ENCODE results near the gene GALR1.

GALR1 gene

DNA sequence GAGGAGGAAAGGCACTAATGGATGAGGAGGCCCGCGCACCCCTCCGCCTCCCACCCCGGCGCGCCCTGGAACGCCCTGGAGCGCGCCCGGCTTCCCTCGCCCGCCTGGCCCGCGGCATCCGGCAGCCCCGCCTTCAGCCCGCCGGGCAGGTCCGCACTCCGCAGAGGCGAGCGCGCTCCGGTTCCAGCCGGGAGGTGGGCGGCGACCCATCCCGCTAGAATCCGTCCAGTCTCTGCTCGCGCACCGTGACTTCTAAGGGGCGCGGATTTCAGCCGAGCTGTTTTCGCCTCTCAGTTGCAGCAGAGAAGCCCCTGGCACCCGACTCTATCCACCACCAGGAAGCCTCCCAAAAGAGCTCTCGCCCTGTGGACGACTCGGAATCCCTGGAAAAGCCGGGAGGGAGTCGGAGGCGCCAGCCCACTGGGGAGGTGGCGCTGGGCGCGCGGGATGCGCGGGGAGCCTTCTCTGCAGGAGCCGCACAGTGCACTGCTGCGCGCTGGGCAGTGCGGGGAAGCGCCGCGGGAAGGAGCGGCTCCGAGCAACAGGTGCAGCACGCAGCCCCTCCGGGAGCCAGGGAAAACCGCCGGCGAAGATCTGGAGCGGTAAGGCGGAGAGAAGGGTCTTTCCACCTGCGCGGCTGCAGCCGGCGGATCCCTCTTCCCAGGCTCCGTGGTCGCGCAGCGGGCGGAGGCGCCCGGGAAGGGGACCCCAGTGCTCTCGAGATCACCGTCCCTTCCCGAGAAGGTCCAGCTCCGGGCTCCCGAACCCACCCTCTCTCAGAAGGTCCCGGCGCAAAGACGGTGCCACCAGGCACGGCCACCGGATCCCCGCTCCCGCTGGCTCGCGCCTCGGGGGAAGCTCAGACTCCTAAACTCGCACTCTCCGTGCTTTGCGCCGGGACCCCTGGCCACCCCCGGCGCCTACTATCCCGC, at the start of gene GALR1:
GALR1 (plus strand) TSS at position 280 of the 932 bp plus-strand sequence. CDS start 701 bp downstream, outside the sequence.
- H3K27me3 Mint-ChIP-seq = peaks cover 64% of the 10 kb centered on the region

GRCh38 chr18:77201506-77201905, 48.1 kb upstream of the GALR1 start:
- Mint-ChIP-seq H3K36me3 (ENCODE audit: low read depth) (no peaks in the 10 kb centered on the region), H3K4me1 (ENCODE audit: low read depth) (peaks cover 19% of the 10 kb centered on the region), H3K27me3 (no peaks in the 10 kb centered on the region), H3K4me3 (no peak overlapping the region), H3K27ac (peak overlapping the region; percentile 26), H3K9me3 (no peaks in the 10 kb centered on the region)

More for the DNA sequence above, at the start of gene GALR1:
- peaks cover 3% of the 10 kb centered on the region for H3K36me3 Mint-ChIP-seq (ENCODE audit: low read depth)
- peaks cover 9% of the 10 kb centered on the region for H3K9me3 Mint-ChIP-seq
- H3K4me3 Mint-ChIP-seq = peak within 1 kb of the TSS; percentile 63
- peaks cover 14% of the 10 kb centered on the region for H3K4me1 Mint-ChIP-seq (ENCODE audit: low read depth)
- no peak within 1 kb of the TSS for H3K27ac Mint-ChIP-seq

- Mint-ChIP-seq H3K36me3 (ENCODE audit: low read depth) (no peaks in the 10 kb centered on the region), H3K4me1 (ENCODE audit: low read depth) (peaks cover 22% of the 10 kb centered on the region), H3K4me3 (no peak overlapping the region), H3K27me3 (no peaks in the 10 kb centered on the region), H3K9me3 (no peaks in the 10 kb centered on the region), H3K27ac (no peak overlapping the region)
Observed at GRCh38 chr18:77202329-77202728, 47.3 kb upstream of the GALR1 start.

DNA sequence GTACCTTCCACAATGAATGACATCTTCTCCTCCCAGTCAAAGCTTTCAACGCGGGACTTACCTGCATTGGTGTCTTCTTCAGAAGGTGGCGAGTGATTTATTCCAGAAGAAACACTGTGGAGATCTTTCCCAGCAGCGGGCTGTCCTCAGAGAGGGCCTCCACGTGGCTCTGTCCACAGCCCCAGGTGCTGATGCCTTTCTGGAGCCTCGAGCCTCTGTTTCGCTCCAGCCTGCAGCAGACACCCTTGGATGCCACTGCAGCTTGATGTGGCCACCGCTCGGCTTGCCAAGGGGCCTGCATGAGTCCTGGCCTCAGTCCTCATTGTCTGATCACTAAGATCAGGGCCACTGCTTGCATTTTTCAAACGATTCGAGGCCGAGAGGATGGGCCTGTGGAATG, 46.6 kb upstream of the GALR1 start:
- Mint-ChIP-seq H3K4me1 (ENCODE audit: low read depth) (peaks cover 30% of the 10 kb centered on the region), H3K27ac (no peak overlapping the region), H3K4me3 (no peak overlapping the region), H3K36me3 (ENCODE audit: low read depth) (no peaks in the 10 kb centered on the region), H3K27me3 (no peaks in the 10 kb centered on the region), H3K9me3 (no peaks in the 10 kb centered on the region)

- peaks cover 37% of the 10 kb centered on the region for H3K4me1 Mint-ChIP-seq (ENCODE audit: low read depth)
- no peak overlapping the region for H3K27ac Mint-ChIP-seq
- no peak overlapping the region for H3K4me3 Mint-ChIP-seq
- no peaks in the 10 kb centered on the region for H3K27me3 Mint-ChIP-seq
- H3K36me3 Mint-ChIP-seq (ENCODE audit: low read depth) = no peaks in the 10 kb centered on the region
- no peaks in the 10 kb centered on the region for H3K9me3 Mint-ChIP-seq
Observed at GRCh38 chr18:77203851-77204250, 45.8 kb upstream of the GALR1 start.

- H3K27me3 Mint-ChIP-seq = no peaks in the 10 kb centered on the region
- no peak overlapping the region for H3K27ac Mint-ChIP-seq
- peaks cover 37% of the 10 kb centered on the region for H3K4me1 Mint-ChIP-seq (ENCODE audit: low read depth)
- H3K4me3 Mint-ChIP-seq = no peak overlapping the region
- no peaks in the 10 kb centered on the region for H3K36me3 Mint-ChIP-seq (ENCODE audit: low read depth)
- no peaks in the 10 kb centered on the region for H3K9me3 Mint-ChIP-seq
Observed at GRCh38 chr18:77205769-77206168, 43.9 kb upstream of the GALR1 start.

DNA sequence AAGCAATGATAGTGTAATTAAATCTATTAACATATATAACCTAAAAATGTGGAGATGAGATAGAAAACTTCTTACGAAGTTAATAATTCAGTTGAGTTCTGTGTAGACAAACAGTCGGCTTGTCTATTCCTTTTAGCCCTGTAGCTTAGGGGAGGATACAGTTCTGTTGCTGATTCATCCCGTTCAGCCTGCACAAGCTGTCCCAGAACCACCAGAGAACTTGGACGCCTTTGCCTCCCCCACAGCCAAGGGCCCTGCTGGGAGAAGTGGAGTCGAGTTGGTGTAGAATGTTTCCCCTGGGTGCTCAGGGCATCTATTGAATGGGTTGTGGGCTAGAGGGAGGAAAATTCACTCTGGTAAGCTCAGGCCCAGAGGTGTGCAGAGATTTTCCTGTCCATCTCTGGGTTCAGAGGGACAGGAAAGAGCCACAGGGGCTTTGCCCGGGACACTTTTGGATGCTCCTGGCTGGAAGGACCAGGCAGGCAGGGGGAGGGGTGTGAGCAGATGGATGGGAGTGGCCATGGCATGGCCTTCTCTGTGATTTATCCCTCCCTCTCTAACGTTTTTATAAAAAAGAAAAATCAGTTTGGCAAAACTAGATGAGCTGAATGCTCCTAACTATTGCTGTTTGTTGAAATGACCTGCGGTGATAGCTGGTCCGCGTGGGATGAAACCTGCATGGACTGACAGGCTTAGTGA, 42.8 kb upstream of the GALR1 start:
- no peaks in the 10 kb centered on the region for H3K9me3 Mint-ChIP-seq
- peaks cover 47% of the 10 kb centered on the region for H3K4me1 Mint-ChIP-seq (ENCODE audit: low read depth)
- H3K36me3 Mint-ChIP-seq (ENCODE audit: low read depth) = no peaks in the 10 kb centered on the region
- no peak overlapping the region for H3K4me3 Mint-ChIP-seq
- H3K27me3 Mint-ChIP-seq = no peaks in the 10 kb centered on the region
- H3K27ac Mint-ChIP-seq = no peak overlapping the region

- Mint-ChIP-seq H3K4me1 (ENCODE audit: low read depth) (peaks cover 47% of the 10 kb centered on the region), H3K27ac (peak overlapping the region; percentile 63), H3K27me3 (no peaks in the 10 kb centered on the region), H3K4me3 (no peak overlapping the region), H3K36me3 (ENCODE audit: low read depth) (no peaks in the 10 kb centered on the region), H3K9me3 (no peaks in the 10 kb centered on the region)
Observed at GRCh38 chr18:77207540-77207939, 42.1 kb upstream of the GALR1 start.

DNA sequence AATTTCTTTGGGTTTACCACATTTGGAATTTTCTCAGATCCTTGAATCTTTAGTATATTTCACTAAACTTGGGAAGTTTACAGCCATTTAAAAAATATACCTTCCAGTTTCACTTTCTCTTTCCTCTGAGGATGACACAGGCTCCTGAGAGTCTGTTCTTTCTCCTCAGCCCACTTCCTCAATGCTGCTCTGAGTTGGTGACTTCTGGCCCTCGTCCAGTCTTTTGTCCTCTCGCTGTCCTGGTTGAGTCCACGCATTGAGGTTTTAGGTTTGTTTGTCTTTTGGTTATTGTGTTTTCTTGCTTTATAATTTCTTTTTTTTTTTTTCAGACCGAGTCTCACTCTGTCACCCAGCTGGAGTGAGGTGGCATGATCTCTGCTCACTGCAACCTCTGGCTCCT, 40.7 kb upstream of the GALR1 start:
- Mint-ChIP-seq H3K9me3 (no peaks in the 10 kb centered on the region), H3K27me3 (no peaks in the 10 kb centered on the region)

DNA sequence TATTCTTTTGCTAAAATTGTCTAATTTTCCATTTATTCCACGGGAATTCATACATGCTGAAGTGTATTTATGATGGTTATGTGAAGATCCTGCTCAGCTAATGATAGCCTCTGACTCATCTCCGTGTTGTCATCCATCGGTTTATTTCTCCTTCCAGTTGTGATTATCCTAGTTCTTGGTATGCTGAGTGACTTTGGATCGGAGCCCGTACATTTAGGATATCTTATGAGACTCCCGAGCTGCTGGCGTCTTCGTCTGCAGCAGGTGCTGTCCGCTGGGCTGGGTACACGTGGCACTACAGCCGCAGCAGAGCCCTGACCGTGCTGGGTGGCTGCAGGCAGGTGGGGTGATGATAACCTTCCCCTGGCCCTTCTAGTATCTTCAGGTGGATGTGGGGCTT, 40.1 kb upstream of the GALR1 start:
- peaks cover 47% of the 10 kb centered on the region for H3K4me1 Mint-ChIP-seq (ENCODE audit: low read depth)

More for the DNA sequence above, 40.7 kb upstream of the GALR1 start:
- peaks cover 47% of the 10 kb centered on the region for H3K4me1 Mint-ChIP-seq (ENCODE audit: low read depth)
- H3K36me3 Mint-ChIP-seq (ENCODE audit: low read depth) = no peaks in the 10 kb centered on the region
- H3K27ac Mint-ChIP-seq = peak overlapping the region; percentile 95
- peak overlapping the region; percentile 80 for H3K4me3 Mint-ChIP-seq

DNA sequence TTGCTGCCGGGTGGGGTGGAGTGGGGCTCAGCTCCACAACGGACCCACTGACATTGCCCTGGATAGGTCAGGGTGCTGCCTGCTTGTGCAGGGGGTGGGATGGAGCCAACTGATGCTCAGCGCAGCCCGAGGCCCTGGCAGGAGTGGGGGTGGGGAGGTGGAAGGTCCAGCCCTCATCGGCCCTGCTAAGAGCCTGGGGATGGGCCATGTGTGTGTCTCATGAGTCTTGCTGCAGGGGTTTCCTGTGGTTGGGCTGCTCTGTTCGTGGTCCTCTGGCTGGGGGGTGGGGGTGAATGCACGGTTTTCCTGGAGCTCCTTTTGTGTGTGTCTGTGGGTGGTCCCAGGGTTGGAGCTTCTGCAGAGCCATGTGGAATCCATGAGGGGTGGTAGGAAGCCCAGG, 39.4 kb upstream of the GALR1 start:
- Mint-ChIP-seq H3K36me3 (ENCODE audit: low read depth) (no peaks in the 10 kb centered on the region), H3K27ac (no peak overlapping the region), H3K9me3 (no peaks in the 10 kb centered on the region), H3K4me1 (ENCODE audit: low read depth) (peaks cover 47% of the 10 kb centered on the region), H3K27me3 (no peaks in the 10 kb centered on the region), H3K4me3 (no peak overlapping the region)

More for the DNA sequence above, 40.1 kb upstream of the GALR1 start:
- no peaks in the 10 kb centered on the region for H3K36me3 Mint-ChIP-seq (ENCODE audit: low read depth)
- H3K27me3 Mint-ChIP-seq = no peaks in the 10 kb centered on the region
- H3K4me3 Mint-ChIP-seq = peak overlapping the region; percentile 80
- H3K9me3 Mint-ChIP-seq = no peaks in the 10 kb centered on the region
- H3K27ac Mint-ChIP-seq = peak overlapping the region; percentile 95

DNA sequence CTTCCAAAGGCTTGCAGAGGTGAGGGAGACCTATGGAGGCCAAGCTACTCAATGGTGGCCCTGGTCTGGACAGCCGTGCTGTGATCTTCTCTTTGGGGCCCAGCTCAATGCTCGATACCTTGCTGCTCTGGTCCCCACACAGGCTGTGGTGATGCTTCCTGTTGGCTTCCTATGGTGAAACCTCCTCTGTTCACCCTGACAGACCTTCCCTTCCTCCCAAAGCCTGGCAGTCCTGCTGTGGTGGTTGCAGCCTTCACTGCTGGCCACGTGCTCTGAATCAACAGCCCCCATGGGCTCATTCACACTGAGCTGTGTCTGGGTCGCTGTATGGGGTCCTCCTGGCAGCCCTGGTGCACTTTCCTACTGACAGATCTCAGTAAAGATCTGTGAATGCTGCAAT, 31.0 kb upstream of the GALR1 start:
- no peaks in the 10 kb centered on the region for H3K9me3 Mint-ChIP-seq

GRCh38 chr18:77220726-77221125, 28.9 kb upstream of the GALR1 start:
- Mint-ChIP-seq H3K4me3 (no peak overlapping the region), H3K27ac (no peak overlapping the region), H3K27me3 (no peaks in the 10 kb centered on the region), H3K4me1 (ENCODE audit: low read depth) (peaks cover 23% of the 10 kb centered on the region), H3K9me3 (no peaks in the 10 kb centered on the region), H3K36me3 (ENCODE audit: low read depth) (no peaks in the 10 kb centered on the region)

More for the DNA sequence above, 31.0 kb upstream of the GALR1 start:
- no peak overlapping the region for H3K4me3 Mint-ChIP-seq
- H3K27ac Mint-ChIP-seq = no peak overlapping the region
- H3K36me3 Mint-ChIP-seq (ENCODE audit: low read depth) = no peaks in the 10 kb centered on the region
- peaks cover 13% of the 10 kb centered on the region for H3K4me1 Mint-ChIP-seq (ENCODE audit: low read depth)
- H3K27me3 Mint-ChIP-seq = no peaks in the 10 kb centered on the region

DNA sequence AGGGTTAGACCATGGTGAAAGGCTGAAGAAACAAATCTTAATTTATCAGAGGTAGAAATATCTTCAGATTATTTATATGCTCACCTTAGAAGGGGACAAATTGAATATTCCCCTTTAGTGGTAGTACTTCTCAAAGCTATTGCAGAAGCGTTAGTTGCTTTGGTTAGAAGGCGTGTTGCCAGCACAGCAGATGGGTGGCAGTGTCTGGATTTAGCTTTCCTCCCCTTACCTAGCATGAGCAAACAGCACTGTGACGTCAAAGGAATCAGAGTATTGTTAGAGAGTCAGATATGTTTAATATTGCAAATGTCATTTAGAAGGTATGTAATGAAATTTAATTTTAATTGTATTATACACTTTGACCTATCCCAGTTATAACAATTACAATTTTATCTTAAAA, 27.2 kb upstream of the GALR1 start:
- peaks cover 3% of the 10 kb centered on the region for H3K27me3 Mint-ChIP-seq
- peak overlapping the region; percentile 26 for H3K27ac Mint-ChIP-seq
- no peak overlapping the region for H3K4me3 Mint-ChIP-seq
- H3K9me3 Mint-ChIP-seq = no peaks in the 10 kb centered on the region
- no peaks in the 10 kb centered on the region for H3K36me3 Mint-ChIP-seq (ENCODE audit: low read depth)
- peaks cover 23% of the 10 kb centered on the region for H3K4me1 Mint-ChIP-seq (ENCODE audit: low read depth)

GRCh38 chr18:77223221-77223639, 26.4 kb upstream of the GALR1 start:
- Mint-ChIP-seq H3K27ac (peak overlapping the region; percentile 84), H3K9me3 (no peaks in the 10 kb centered on the region), H3K4me3 (no peak overlapping the region), H3K4me1 (ENCODE audit: low read depth) (peaks cover 23% of the 10 kb centered on the region), H3K36me3 (ENCODE audit: low read depth) (no peaks in the 10 kb centered on the region), H3K27me3 (peaks cover 9% of the 10 kb centered on the region)
